C4-2B (cell line): ENCODE results near the gene PA2G4.

Source experiments
- H3K27ac ChIP-seq: fragments of 450-650 bp; 2 replicates; pipeline ENCODE4 v1.5.1; 2017
- CTCF ChIP-seq: fragments of 450-650 bp; conservative IDR thresholded peaks from 2 replicates; pipeline ENCODE4 v1.5.1; 2017; ENCODE audit warnings: mild to moderate bottlenecking
- ZFX ChIP-seq: fragments of 450-650 bp; IDR thresholded peaks from 2 replicates; pipeline ENCODE4 v1.6.1; 2017

PA2G4 gene

GRCh38 chr12:56127888-56128669 is 23.7 kb downstream of the PA2G4 start, which contains the start of gene ESYT1:
Gene ESYT1 (plus strand): TSS chr12:56128267. CDS start chr12:56128320, 53 bp downstream.
- TF ChIP-seq ZFX = no peak; the same call in 1 of the 2 replicates
- TF ChIP-seq CTCF = no peak
- peak within 1 kb of the TSS; percentile 81 for H3K27ac ChIP-seq

GRCh38 chr12:56128670-56129205 is 24.4 kb downstream of the PA2G4 start:
- TF ChIP-seq ZFX = no peak
- TF ChIP-seq CTCF = no peak
- peak overlapping the region; percentile 81 for H3K27ac ChIP-seq

- H3K27ac ChIP-seq = peak overlapping the region; percentile 81
These were observed 25.0 kb downstream of the PA2G4 start for GRCh38 chr12:56129206-56129941.

GRCh38 chr12:56129942-56130495 is 25.7 kb downstream of the PA2G4 start:
- no peak overlapping the region for H3K27ac ChIP-seq

More at GRCh38 chr12:56129206-56129941, 25.0 kb downstream of the PA2G4 start:
- no peak for TF ChIP-seq ZFX
- no peak for TF ChIP-seq CTCF

GRCh38 chr12:56130876-56131275 is 26.5 kb downstream of the PA2G4 start:
- TF ChIP-seq ZFX = no peak
- H3K27ac ChIP-seq = no peak overlapping the region

More at GRCh38 chr12:56129942-56130495, 25.7 kb downstream of the PA2G4 start:
- TF ChIP-seq CTCF (no peak), ZFX (no peak)

- TF ChIP-seq ZFX (no peak), CTCF (no peak)
- no peak overlapping the region for H3K27ac ChIP-seq
These were observed 30.5 kb downstream of the PA2G4 start for GRCh38 chr12:56134897-56135296.

- no peak overlapping the region for H3K27ac ChIP-seq
- TF ChIP-seq CTCF = no peak
- no peak for TF ChIP-seq ZFX
These were observed 33.7 kb downstream of the PA2G4 start for GRCh38 chr12:56137853-56138571.
